Mesodermal cell (in vitro differentiated cells): ENCODE measurements around the gene MRPL20.
A peak's percentile ranks its signal among the peaks of the same experiment; 100 is the strongest.
"Not testable (repeated sequence)": the region's sequence is repeated elsewhere in the genome, so short reads cannot be mapped to it uniquely, and the experiment has no call there.

Experiments
- H3K27ac ChIP-seq: 2 replicates; pipeline ENCODE4 v1.7.0; 2013; ENCODE audit warnings: mild to moderate bottlenecking, low read depth, low read length, moderate library complexity; ENCODE audit not compliant: severe bottlenecking
- H3K36me3 ChIP-seq: 2 replicates; pipeline ENCODE4 v1.7.1; 2013; ENCODE audit warnings: mild to moderate bottlenecking, low read length, moderate library complexity; ENCODE audit not compliant: control insufficient read depth, insufficient read depth
- H3K4me1 ChIP-seq: one replicate; pipeline ENCODE4 v1.7.1; 2013; ENCODE audit warnings: mild to moderate bottlenecking, low read length; ENCODE audit not compliant: insufficient read depth, control insufficient read depth, poor library complexity, severe bottlenecking
- H3K4me3 ChIP-seq: 2 replicates; pipeline ENCODE4 v1.7.0; 2013; ENCODE audit warnings: low read length, control low read depth, mild to moderate bottlenecking; ENCODE audit not compliant: insufficient read depth, poor library complexity, severe bottlenecking; ENCODE audit errors: extremely low read depth
- H3K9me3 ChIP-seq: 2 replicates; pipeline ENCODE4 v1.7.1; 2013; ENCODE audit warnings: mild to moderate bottlenecking, low read length, moderate library complexity; ENCODE audit not compliant: control insufficient read depth
- WGBS, 2 experiments: methylation state at CpG; one replicate each; pipeline ENCODE4 v1.1.5; 2013; ENCODE audit warnings: missing lambda C conversion rate in 2 of 2; ENCODE audit not compliant: insufficient coverage in 2 of 2; 5-methylcytosine and 5-hydroxymethylcytosine counted together

MRPL20 gene

GRCh38 chr1:1423245-1423597 lies 16.1 kb upstream of the MRPL20 start:
- H3K27ac ChIP-seq = peak overlapping the region; percentile 50
- no peaks in the 10 kb centered on the region for H3K36me3 ChIP-seq
- H3K9me3 ChIP-seq = no peaks in the 10 kb centered on the region
- H3K4me1 ChIP-seq = peaks cover 35% of the 10 kb centered on the region
- no peak overlapping the region for H3K4me3 ChIP-seq
- WGBS, 2 experiments = 94 to 100% methylated on average over 5 of the region's 7 CpGs

GRCh38 chr1:1422465-1423244 lies 15.6 kb upstream of the MRPL20 start:
- Histone ChIP-seq H3K36me3 (no peaks in the 10 kb centered on the region), H3K9me3 (no peaks in the 10 kb centered on the region), H3K4me3 (no peak overlapping the region), H3K27ac (peak overlapping the region; percentile 85), H3K4me1 (peaks cover 35% of the 10 kb centered on the region)
- WGBS, 2 experiments = 73 to 85% methylated on average over 25 to 27 of the region's 29 CpGs

GRCh38 chr1:1421907-1422464 lies 14.9 kb upstream of the MRPL20 start:
- WGBS, 2 experiments = 96 to 100% methylated on average over 1 to 3 of the region's 7 CpGs
- no peaks in the 10 kb centered on the region for H3K9me3 ChIP-seq
- H3K27ac ChIP-seq = peak overlapping the region; percentile 85
- H3K36me3 ChIP-seq = no peaks in the 10 kb centered on the region
- no peak overlapping the region for H3K4me3 ChIP-seq
- peaks cover 35% of the 10 kb centered on the region for H3K4me1 ChIP-seq

DNA sequence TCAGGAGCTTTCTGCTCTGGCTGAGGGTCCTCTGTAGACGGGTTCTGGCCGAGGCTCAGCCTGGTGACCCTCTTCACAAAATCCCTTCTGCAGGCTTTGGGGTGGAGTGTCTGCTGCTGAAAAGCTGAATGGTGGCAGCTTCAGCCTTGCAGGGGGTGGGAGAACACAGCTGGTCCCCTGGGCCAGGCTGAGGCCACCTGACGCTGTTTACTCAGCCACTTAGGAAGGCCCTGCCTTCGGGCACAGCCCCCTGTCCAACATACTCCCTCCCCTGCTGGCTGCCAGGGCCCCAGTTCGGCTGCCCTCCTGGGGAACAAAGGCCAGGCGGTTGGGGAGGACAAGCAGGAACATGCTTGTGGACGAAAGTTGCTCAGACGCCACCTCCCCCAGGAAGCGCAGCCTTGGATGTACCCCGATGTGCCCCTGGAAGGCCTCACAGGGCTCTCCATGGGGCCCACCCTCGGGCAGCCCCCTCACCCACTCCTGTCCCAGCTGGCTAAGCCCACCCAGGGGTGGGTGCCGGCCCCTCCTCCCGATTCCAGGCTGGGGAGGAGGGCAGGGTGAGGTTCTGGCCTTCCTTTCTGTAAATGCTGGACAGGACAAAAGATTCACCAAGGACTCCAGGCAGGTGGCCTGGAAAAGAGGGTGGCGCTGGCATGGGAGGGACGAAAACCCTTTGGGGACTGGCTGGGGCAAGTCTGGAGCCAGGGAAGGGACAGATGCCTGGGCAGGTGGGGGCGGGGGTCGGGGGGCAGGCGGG lies 14.2 kb upstream of the MRPL20 start, which contains the start of gene ANKRD65:
Gene ANKRD65 (minus strand): TSS at position 130 of the 760 bp plus-strand sequence. CDS start 271 bp downstream, outside the sequence.
- Histone ChIP-seq H3K27ac (peak within 1 kb of the TSS; percentile 85), H3K4me3 (no peak within 1 kb of the TSS), H3K4me1 (peaks cover 29% of the 10 kb centered on the region), H3K9me3 (no peaks in the 10 kb centered on the region), H3K36me3 (no peaks in the 10 kb centered on the region)
- WGBS, 2 experiments = 89 to 91% methylated on average over 13 of the region's 18 CpGs

GRCh38 chr1:1420654-1421141 lies 13.6 kb upstream of the MRPL20 start:
- Histone ChIP-seq H3K27ac (peak overlapping the region; percentile 29), H3K4me1 (peaks cover 23% of the 10 kb centered on the region), H3K9me3 (no peaks in the 10 kb centered on the region), H3K36me3 (no peaks in the 10 kb centered on the region), H3K4me3 (no peak overlapping the region)
- WGBS, 2 experiments = 95 to 100% methylated on average over 6 of the region's 12 CpGs

- Histone ChIP-seq H3K4me1 (peaks cover 20% of the 10 kb centered on the region), H3K27ac (no peak overlapping the region), H3K36me3 (no peaks in the 10 kb centered on the region), H3K9me3 (no peaks in the 10 kb centered on the region), H3K4me3 (no peak overlapping the region)
- WGBS, 2 experiments = 78 to 84% methylated on average over 91 to 107 of the region's 112 CpGs
Observed at GRCh38 chr1:1419813-1420653, 12.9 kb upstream of the MRPL20 start.

DNA sequence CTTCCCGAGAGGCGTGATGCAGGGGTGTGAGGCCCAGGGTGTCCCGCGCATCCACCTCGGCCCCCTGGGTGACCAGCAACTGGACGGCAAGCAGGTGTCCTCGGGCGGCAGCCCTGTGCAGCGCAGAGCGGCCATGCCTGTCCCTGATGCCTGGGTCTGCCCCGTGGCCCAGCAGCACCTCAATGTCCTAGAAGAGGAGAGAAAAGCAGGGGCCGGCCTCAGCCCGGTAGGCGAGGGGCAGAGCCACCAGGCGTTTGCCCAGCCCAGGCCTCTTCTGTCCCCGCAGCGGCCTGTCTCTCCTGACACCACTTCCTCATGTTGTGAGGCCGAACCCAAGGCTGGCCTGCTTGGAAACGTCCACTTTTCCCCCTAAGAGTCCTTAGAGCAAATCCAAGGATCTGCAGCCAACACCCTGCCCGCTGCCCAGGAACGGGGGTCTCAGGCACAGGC lies 12.3 kb upstream of the MRPL20 start:
- Histone ChIP-seq H3K36me3 (no peaks in the 10 kb centered on the region), H3K9me3 (no peaks in the 10 kb centered on the region), H3K4me3 (no peak overlapping the region), H3K27ac (peak overlapping the region; percentile 16), H3K4me1 (peaks cover 20% of the 10 kb centered on the region)
- WGBS, 2 experiments = 93 to 97% methylated on average over 17 to 21 of the region's 21 CpGs

DNA sequence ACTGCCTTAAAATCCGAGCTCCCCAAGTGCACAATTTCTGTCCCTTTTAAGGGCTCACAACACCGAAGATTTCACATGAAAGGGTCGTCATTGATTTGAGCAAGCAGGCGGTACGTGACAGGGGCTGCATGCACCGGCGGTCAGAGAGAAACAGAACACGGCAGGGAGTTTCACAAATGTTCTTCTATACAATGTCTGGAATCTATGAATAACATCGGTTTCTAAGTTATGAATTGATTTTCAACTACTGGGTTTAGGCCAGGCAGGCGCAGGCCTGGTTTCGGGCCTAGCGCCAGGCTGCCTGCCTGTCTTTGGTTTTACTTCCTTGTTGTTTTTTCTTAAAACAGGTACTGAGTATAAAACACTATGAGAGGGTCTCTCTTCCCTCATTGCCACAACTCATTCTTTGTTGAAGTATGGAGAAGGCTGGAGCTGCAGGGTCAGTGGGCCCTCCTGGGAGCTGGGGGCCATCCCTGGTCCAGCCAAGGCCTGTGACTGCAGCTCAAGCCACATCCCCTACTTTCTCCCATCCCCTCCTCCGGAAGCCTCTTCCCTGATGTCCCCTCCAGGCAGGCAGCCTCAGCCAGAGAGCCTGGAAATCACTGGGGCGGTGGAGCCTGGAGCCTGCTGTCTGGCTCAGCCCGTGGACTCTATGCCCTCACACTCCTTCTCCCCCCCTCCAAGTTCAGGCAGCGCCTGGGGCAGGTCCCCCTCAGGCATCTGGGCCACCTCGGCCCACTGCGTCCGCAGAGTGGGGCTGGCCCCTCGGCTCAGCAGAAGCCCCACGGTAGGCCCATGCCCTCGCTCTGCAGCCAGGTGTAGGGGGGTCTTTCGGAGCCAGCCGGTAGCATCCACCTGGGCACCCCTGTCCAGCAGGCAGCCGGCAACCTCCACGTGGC lies 11.6 kb upstream of the MRPL20 start:
- no peaks in the 10 kb centered on the region for H3K36me3 ChIP-seq
- H3K9me3 ChIP-seq = no peaks in the 10 kb centered on the region
- WGBS, 2 experiments = 96% methylated on average over 19 to 22 of the region's 26 CpGs
- peak overlapping the region; percentile 24 for H3K27ac ChIP-seq
- H3K4me1 ChIP-seq = peaks cover 20% of the 10 kb centered on the region
- H3K4me3 ChIP-seq = no peak overlapping the region

DNA sequence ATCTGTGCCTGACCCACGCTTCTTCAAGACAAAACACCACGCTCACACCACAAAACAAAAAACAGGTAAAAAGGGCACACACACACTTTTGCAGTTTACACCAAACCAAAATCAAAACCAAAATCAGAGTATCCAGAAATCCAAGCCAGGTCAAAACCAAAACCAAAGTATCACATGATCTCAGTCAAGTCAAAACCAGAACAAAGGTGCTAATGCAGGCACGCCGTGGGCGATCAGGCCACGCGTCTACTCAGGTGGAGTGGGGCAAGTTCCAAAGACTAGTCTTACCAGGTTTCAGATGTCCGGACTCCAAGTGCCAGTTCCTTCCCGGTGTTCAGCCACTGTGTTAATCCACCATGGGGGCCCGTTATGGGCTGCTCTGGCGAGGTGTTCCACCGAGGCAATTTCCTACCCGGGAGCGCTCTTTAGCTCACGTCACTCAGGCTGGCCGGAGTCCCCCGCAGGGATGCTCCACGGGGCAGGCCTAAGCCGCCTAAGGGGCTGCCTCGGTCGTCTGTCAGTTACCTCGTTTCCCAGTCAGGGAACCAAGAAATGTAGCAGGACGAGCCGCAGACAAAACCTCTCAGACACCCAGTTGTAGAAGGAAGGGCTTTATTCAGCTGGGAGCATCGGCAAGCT lies 10.9 kb upstream of the MRPL20 start:
- not testable (repeated sequence) for H3K27ac ChIP-seq, H3K4me3 ChIP-seq
- 88 to 93% methylated on average over 19 to 20 of the region's 25 CpGs for WGBS, 2 experiments

More for the DNA sequence above, 10.9 kb upstream of the MRPL20 start:
- not testable (repeated sequence) for H3K9me3 ChIP-seq, H3K36me3 ChIP-seq
- peaks cover 16% of the 10 kb centered on the region for H3K4me1 ChIP-seq
